Tibial nerve (tissue), 4 donors: Measurements from ENCODE around the gene BNC2.

Experiments used
- CTCF ChIP-seq, 5 experiments: fragments of 200-600 bp in 3 of 5; fragments of 450-650 bp in 2 of 5; sonication (generic) in 3 of 5; IDR thresholded peaks; one replicate each; pipeline ENCODE4 v1.5.1; 2016 to 2019; ENCODE audit warnings: antibody characterized with exemption in 5 of 5, mild to moderate bottlenecking in 3 of 5, moderate library complexity in 2 of 5
- EP300 ChIP-seq, 2 donors: sonication (generic); formaldehyde crosslinking; IDR thresholded peaks; one replicate each; pipeline ENCODE4 v1.6.1; 2017; ENCODE audit warnings: antibody characterized with exemption in 2 of 2, mild to moderate bottlenecking in 1 of 2
- POLR2A ChIP-seq, 2 donors: fragments of 450-650 bp; IDR thresholded peaks; one replicate each; pipeline ENCODE4 v1.6.1; 2017; ENCODE audit warnings: antibody characterized with exemption in 2 of 2, mild to moderate bottlenecking in 2 of 2, moderate library complexity in 2 of 2

- TF ChIP-seq CTCF (IDR thresholded peaks at IDR 0.05), result no peak
- no peak for TF ChIP-seq EP300 (IDR thresholded peaks at IDR 0.05)
- TF ChIP-seq POLR2A (IDR thresholded peaks at IDR 0.05), result no peak
Measured at GRCh38 chr9:16367605-16368231, 502.8 kb downstream of the BNC2 start.
